ENCODE results near the gene SH3BP2.
A peak's percentile ranks its signal among the peaks of the same experiment; 100 is the strongest.

SH3BP2 gene

DNA sequence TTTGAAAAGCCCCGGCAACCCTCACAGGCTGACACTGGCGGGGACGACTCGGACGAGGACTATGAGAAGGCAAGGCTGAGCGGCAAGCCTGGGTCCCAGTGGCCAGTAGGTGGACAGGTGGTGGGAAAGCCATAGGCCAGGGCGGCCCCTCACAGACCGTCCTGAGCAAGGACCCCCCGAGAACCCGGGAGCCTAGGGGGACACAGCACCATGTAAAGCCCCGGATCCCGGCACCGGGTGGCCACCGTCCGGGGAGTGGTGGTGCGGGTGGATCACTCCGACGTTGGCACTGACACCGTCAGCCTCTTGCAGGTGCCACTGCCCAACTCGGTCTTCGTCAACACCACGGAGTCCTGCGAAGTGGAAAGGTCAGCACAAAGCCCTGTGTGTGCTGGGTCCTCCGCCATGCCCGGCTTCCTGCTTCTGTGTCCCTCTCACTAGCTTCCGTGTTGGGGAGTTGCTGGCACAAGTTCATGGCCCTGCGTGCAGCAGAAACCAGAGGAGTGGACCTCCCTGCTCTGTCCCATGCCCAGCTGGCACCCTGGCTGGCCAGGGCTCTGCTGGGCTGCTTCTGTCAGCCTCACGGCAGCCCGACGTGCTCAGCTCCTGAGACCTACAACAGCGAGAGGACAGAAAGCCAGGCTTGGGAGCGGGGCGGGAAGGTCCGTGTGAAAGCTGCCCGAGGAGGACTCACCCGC lies 38.9 kb downstream of the SH3BP2 start:
- H3K4me3 ChIP-seq (ENCODE audit: low read depth, low read length): no peak overlapping the region

DNA sequence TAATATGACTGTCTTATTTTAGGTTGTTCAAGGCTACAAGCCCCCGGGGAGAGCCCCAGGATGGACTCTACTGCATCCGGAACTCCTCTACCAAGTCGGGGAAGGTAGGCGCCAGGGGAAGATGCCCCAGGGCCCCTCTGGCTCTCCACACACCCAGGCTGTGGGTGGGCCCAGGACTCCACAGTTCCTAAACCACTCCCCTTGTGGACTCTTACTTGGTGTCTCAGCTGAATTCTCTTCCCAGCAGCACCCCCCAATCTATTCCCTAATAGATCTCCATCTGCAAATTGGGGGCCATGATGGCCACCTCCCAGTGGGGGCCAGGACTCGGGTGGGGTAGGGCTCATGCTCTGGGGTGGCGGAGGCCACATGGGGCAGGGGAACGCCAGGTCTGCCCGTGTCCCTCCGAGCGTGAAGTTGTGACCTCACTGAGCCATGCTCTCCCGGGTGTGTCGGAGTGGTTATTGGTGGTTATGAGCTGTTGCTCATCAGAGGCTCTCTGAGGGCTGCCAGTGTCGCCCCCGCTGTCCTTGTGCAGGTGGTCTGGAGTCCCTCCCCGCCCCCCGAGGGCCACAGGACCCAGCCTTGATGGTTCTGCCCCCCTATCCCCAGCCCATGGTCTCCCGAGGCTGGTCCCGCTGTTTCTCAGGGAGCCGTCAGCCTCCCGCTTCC lies 39.6 kb downstream of the SH3BP2 start:
- H3K4me3 ChIP-seq (ENCODE audit: low read depth, low read length): no peak overlapping the region

DNA sequence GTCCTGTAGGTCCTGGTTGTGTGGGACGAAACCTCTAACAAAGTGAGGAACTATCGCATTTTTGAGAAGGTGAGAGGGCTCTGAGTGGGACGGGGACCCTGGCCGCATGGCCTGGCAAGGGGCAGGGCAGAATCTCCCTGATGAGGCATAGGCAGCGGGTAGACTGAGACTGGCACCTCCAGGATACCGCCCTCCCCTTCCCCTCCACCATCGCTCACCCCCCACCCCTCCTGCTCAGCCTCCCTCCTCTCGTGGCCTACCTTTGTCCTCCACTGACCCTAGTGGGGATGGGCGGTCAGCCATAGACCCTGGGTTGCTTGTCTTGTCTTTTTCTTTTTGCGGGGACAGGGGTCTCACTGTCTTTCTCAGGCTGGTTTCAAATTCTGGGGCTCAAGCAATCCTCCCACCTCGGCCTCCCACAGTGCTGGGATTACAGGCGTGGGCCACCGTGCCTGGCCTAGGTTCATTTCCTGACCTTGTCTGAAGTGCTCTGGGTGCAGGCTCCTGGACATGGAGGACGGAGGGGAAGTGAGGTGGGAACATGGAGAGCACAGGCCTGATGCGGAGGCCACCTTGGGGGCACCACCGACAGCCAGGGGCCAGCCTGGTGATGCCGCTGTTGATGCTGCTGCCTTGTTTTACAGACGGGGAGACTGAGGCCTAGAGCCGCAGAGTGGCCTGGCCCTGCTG lies 40.2 kb downstream of the SH3BP2 start:
- H3K4me3 ChIP-seq (ENCODE audit: low read depth, low read length): no peak overlapping the region

GRCh38 chr4:2833671-2834000 lies 40.8 kb downstream of the SH3BP2 start:
- no peak overlapping the region for H3K4me3 ChIP-seq (ENCODE audit: low read depth, low read length)

GRCh38 chr4:2834001-2834921 lies 41.4 kb downstream of the SH3BP2 start:
- no peak overlapping the region for H3K4me3 ChIP-seq (ENCODE audit: low read depth, low read length)

GRCh38 chr4:2835978-2836377 lies 43.1 kb downstream of the SH3BP2 start:
- no peak overlapping the region for H3K4me3 ChIP-seq (ENCODE audit: low read depth, low read length)

DNA sequence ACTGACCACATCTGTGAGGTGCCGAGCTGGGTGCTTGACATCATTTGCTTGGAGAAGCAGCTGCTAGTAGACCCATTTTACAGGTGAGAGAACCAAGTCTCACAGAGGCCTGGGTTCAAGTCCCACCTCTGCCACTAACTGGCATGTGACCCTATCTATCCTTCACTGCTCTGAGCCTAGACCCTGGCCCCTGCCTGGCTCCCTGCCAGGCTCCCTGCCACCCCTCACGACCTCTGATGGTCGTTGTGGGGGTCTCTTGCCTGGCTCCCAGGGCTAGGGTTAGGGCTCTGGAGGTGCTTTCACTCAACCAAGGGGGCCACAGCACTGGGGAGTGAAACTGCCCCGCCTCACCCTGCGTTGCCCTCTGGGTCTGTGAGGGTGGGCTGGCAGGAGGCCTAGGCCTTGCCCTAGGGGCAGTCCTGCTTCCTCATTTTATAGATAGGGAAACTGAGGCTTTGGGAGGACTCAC lies 43.5 kb downstream of the SH3BP2 start:
- H3K4me3 ChIP-seq (ENCODE audit: low read depth, low read length): no peak overlapping the region

- no peak overlapping the region for H3K4me3 ChIP-seq (ENCODE audit: low read depth, low read length)
Measured at GRCh38 chr4:2837110-2837903, 44.4 kb downstream of the SH3BP2 start.

- no peak overlapping the region for H3K4me3 ChIP-seq (ENCODE audit: low read depth, low read length)
Measured at GRCh38 chr4:2837904-2838496, 45.1 kb downstream of the SH3BP2 start.

DNA sequence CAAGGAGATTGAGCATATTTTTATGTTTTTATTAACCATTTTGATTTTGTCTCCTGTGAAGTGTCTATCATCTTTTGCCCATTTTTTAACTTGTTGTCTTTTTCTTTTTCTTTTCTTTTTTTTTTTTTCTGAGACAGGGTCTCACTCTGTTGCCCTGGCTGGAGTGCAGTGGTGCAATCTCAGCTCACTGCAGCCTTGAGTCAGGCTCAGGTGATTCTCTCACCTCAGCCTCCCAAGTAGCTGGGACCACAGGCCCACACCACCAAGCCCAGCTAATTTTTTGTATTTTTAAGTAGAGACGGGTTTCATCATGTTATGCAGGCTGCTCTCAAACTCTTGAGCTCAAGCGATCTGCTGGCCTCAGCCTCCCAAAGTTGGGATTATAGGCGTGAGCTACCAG lies 46.2 kb downstream of the SH3BP2 start:
- H3K4me3 ChIP-seq (ENCODE audit: low read depth, low read length): no peak overlapping the region

GRCh38 chr4:2842687-2843262 lies 49.9 kb downstream of the SH3BP2 start:
- H3K4me3 ChIP-seq (ENCODE audit: low read depth, low read length): peak overlapping the region; percentile 73

- peak within 1 kb of the TSS; percentile 77 for H3K4me3 ChIP-seq (ENCODE audit: low read depth, low read length)
Measured at GRCh38 chr4:2843263-2843940, 50.5 kb downstream of the SH3BP2 start, which contains the start of gene ADD1. Gene ADD1, plus strand, starts transcription at chr4:2843844. Its CDS starts 32,072 bp downstream, at chr4:2875916.

DNA sequence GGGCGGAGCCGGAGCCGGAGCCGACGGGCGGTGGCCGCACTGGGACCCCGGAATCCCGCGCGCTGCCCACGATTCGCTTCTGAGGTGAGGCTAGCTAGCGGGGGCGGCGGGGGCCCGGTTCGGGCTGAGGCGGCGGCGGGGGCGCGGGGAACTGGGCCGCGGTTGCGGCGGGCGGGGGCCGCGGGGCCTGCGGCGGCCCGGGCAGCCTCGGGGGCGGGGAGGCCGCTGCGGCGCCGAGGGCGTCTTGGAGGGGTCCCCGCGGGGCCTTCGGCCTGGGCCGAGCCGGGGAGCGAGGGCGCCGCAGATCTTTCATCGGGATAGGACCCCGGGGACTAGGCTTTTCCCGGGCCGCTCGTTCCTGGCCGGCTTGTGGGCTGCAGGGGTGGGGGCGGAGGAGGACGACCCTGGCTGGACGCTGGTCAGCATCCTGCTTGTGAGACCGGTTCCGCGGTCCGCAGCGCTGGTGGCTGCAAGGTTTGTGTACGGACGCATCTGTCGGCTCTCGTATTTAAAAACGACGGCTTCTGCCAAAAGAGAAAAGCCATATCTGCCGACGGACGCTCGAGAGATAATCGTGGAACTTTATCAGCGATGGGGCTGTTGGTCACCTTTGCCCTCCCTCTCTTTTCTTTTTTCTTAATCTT lies 51.2 kb downstream of the SH3BP2 start:
- peak overlapping the region; percentile 77 for H3K4me3 ChIP-seq (ENCODE audit: low read depth, low read length)

- H3K4me3 ChIP-seq (ENCODE audit: low read depth, low read length): no peak overlapping the region
Measured at GRCh38 chr4:2846172-2846571, 53.3 kb downstream of the SH3BP2 start.

GRCh38 chr4:2847302-2847871 lies 54.5 kb downstream of the SH3BP2 start:
- no peak overlapping the region for H3K4me3 ChIP-seq (ENCODE audit: low read depth, low read length)

DNA sequence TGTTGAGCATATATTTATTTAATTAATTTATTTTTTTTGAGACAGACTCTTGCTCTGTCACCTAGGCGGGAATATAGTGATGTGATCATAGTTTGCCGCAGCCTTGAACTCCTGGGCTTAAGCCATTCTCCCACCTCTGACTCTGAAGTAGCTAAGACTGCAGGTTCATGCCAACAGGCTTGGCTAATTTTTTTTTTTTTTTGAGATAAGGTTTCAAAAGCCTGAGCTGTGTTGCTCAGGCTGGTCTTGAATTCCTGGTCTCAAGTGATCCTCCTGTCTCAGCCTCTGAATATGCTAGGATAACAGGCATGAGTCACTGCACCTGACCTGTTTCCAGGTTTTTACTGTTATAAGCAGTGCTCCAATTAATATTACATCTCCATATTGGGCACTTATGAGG lies 55.6 kb downstream of the SH3BP2 start:
- no peak overlapping the region for H3K4me3 ChIP-seq (ENCODE audit: low read depth, low read length)

- H3K4me3 ChIP-seq (ENCODE audit: low read depth, low read length): no peak overlapping the region
Measured at GRCh38 chr4:2849267-2850152, 56.6 kb downstream of the SH3BP2 start.
